NCI-H2196 (cell line): ENCODE measurements around the gene SLC26A11.

Experiments used
- DNase-seq: peaks from one replicate; lab custom pipeline; 2025; ENCODE audit not compliant: unreplicated experiment; lab: John Stamatoyannopoulos, UW

SLC26A11 gene

GRCh38 chr17:80259457-80260068, 39.3 kb downstream of the SLC26A11 start:
- peak; percentile 40 for DNase-seq

- DNase-seq: peak; percentile 83
Observed at GRCh38 chr17:80260069-80260535, 39.9 kb downstream of the SLC26A11 start.

- DNase-seq: peak; percentile 42
Observed at GRCh38 chr17:80260791-80261158, 40.5 kb downstream of the SLC26A11 start, which contains the start of gene RNF213. RNF213 (plus strand) TSS chr17:80260852; CDS start chr17:80263682, 2,830 bp downstream.

- peak; percentile 75 for DNase-seq
Observed at GRCh38 chr17:80261159-80261894, 41.1 kb downstream of the SLC26A11 start.

- no peak for DNase-seq
Observed at GRCh38 chr17:80261895-80262279, 41.7 kb downstream of the SLC26A11 start.

GRCh38 chr17:80262291-80262690, 42.1 kb downstream of the SLC26A11 start:
- peak; percentile 57 for DNase-seq

- DNase-seq: peak; percentile 53
Observed at GRCh38 chr17:80262775-80263244, 42.6 kb downstream of the SLC26A11 start.

GRCh38 chr17:80263253-80264204, 43.3 kb downstream of the SLC26A11 start:
- peak; percentile 97 for DNase-seq

GRCh38 chr17:80264205-80265075, 44.2 kb downstream of the SLC26A11 start:
- no peak for DNase-seq

GRCh38 chr17:80265205-80266068, 45.2 kb downstream of the SLC26A11 start:
- DNase-seq: no peak

- no peak for DNase-seq
Observed at GRCh38 chr17:80267391-80267790, 47.2 kb downstream of the SLC26A11 start.

- no peak for DNase-seq
Observed at GRCh38 chr17:80268427-80268826, 48.2 kb downstream of the SLC26A11 start.

- DNase-seq: no peak
Observed at GRCh38 chr17:80269405-80269807, 49.2 kb downstream of the SLC26A11 start.

- DNase-seq: no peak
Observed at GRCh38 chr17:80270104-80270503, 49.9 kb downstream of the SLC26A11 start.

- peak; percentile 80 for DNase-seq
Observed at GRCh38 chr17:80270836-80271235, 50.6 kb downstream of the SLC26A11 start.

GRCh38 chr17:80272366-80272765, 52.1 kb downstream of the SLC26A11 start:
- no peak for DNase-seq

GRCh38 chr17:80274331-80274730, 54.1 kb downstream of the SLC26A11 start:
- DNase-seq: no peak

- no peak for DNase-seq
Observed at GRCh38 chr17:80274871-80275449, 54.7 kb downstream of the SLC26A11 start.

GRCh38 chr17:80275857-80276256, 55.6 kb downstream of the SLC26A11 start:
- peak; percentile 31 for DNase-seq
